T-helper 9 cell (primary cell): ENCODE results near the gene TOM1L1.
A peak's percentile ranks its signal among the peaks of the same experiment; 100 is the strongest.

Source experiments
- DNase-seq: peaks from one replicate; pipeline ENCODE4 v3.0.0-alpha.2; 2020

Gene TOM1L1

DNA sequence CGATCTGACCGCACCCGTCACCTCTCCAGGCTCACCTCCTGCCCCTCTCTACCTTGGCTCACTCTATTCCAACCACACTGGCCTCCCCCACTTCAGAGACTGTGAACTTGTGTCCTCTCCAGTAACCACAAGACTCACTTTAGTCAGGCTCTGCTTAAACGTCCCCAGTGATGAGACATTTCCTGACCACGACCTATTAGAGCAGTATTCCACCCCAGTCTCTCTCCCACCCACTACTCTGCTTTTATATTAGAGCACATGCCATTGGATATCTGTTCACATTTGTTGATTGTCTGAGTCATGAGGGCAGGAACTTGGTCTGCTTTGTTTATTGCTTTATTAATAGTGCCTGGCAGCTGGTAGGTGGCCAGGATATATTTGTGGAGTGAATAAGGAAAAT is 47.7 kb downstream of the TOM1L1 start:
- DNase-seq = no peak

DNA sequence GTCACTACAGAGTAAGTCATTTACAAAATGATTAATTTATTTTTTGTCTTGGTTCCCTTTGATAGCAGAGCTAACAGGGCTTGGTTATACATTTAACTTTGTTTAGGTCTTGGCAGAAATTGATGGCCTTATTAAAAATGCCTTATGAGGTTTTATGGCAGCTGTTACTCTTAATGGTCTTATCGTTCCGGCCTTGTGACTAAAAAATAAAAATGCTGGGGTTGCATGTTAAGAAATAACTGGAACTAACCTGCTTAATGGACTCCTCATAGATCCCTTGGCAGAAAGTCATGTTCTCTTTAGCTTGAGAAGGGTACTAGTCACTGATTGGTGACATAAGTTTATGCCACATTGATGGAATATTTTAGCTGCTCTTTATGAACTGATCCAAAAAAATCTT is 49.5 kb downstream of the TOM1L1 start:
- DNase-seq = no peak

DNA sequence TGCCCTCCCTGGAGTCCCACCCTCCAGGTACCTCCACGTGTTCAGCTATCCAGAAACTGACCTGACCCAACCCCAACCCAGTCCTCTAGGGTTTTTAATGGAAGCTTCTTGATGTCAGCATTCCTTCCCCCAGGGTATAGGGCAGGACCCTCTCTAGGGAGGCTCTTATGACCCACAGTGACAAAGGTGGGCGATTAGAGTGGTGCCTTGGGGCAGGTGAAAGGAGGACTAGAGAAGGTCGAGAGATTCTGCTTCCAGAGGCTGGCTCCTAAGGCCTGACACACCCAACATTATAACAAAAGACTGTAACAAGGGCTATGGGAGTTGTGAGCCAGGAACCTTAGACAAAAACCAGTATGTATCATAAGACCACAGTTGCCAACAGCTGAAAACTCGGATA is 50.6 kb downstream of the TOM1L1 start:
- DNase-seq = no peak

DNA sequence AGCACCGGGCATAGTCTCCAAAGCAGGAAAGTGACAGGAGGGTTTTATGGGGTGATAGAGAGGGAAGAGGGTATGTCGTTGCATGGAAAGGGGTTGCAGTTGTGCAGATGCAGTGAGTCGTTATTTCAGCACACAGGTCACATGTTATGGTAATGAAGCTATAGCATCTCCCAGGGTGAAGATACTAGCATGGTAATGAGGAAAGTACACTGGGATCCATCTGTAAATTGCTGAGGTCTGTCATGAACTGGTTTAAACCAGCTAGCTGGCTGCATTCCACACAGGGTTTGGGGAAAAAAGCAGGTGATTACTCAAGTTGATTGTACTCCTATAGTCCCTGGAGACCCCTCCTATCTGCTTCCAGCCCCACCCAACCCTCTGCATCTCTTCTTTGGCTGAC is 56.1 kb downstream of the TOM1L1 start:
- DNase-seq = no peak

DNA sequence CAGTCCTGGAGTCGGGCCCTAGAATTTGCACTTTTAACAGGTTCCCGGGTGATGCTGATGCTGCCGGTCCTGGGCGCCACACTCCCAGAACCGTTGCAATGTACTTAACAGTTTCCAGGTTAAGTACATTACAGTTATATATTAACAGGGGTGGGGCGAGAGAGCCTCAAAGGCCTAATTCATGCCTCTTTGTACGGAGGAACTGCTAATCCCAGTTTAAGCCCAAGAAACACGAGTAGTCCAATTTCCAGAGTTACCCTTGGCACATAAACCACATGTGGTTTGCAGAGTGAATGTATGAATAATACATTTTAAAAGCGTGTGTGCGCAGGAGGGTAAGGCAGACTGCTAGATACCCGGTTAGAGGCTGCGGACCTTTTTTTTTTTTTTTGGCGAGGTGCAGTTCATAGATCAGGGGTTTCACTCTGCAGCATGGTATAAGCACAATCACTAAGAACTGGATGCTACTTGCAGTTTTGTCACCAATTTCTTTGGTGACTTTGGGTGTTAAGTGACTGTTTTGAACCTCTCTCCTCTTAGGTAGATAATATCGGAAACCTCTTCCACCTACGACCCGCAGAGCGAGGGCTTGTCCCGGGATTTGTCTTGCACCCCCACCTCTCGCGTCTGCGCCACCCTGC is 67.1 kb downstream of the TOM1L1 start:
- no peak for DNase-seq

DNA sequence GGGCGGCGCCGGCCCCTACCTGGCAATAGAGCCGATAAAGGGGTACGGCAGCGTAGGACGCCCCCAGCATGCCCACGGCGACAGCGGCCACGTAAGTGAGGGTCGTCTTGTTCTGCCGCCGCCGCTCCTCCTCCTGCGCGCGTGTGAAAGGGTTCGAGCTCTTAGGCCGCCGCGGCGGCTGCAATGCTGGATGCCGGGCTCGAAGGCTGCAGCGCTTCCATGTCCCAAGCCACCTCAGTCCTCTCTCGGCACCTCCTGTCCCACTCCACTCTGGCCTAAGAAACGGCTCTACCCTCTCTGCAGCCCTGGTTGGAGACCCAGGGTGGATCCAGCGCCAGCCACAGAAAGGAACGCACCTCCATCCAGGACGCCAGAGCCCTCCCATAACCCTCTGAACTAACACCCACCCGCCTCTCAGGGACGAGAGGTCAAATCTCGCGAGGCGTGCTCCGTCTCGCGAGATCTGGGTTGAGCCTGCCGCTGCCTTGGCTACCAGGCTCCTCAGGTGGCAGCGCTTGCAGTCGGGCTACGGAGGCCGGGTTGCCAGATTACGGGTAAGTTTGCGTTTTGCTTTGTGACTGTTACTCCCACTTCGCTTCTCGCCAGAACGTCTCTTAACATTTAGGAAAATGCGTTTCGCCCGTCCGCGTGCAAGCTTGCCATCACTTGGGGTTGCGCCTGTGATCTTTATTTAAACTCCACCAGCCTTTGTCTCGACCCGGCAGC is 67.8 kb downstream of the TOM1L1 start, which contains the start of the genes COX11 and STXBP4:
COX11 (minus strand) TSS at position 393 of the 726 bp plus-strand sequence; CDS start at position 385, 8 bp downstream.
STXBP4 (plus strand) TSS at position 504 of the 726 bp plus-strand sequence. CDS start 17,455 bp downstream, outside the sequence.
- peak; percentile 91 for DNase-seq

DNA sequence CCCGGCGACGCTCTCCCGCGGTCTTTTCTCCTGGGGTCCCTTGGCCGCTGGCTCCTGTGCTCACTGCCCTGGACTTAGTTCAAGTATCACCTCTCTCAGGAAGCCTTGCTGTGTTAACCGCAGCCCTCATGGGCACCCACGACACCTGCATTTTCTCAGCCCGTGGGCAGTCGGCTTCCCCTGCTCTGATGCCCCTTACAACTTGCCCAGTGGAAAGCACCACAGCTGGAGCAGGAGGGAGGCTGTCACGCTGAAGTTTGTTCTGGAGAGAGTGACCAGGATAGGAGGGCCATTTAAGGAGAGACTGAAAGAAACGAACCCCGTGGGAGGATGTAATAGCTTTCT is 68.3 kb downstream of the TOM1L1 start:
- DNase-seq = peak; percentile 7

DNA sequence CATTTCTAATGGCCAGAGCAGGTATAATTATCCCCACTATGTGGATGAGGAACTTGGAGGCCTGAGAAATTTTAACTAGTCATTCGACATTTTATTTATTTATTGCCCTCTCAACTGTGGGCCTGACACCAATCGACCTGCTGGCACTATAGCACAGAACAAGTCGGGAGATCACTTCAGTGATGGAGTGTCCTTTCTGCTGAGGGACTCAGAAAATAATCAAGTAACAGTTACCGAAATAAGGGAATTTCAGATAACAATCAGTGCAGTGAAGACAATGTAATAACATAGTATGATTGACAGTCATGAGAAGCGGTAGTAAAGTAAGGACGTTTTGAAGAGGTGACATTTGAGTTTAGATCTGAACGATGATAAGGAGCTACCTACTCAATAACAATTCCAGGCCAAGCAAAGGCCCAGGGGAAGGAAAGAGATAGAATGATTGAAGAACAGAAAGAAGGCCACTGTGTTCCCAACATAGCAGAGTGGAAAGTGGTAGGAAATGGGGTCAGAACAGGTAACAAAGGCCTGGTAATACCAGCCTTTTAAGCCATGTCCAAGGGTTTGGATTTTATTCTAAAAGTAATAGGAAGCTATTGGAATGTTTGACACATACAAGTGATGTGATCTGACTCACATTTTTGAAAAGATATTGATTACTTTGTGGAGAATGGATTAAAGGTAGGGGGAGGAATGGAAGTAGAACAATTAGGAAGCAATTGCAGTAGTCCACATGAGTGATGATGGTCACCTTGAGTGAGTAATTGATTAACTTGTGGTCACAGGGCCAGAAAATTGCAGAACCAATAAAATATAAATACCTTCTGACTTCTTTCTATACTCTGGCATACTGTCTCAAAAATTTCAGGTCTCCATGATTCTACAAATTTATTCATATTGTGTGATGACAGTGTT is 69.3 kb downstream of the TOM1L1 start:
- DNase-seq = no peak

DNA sequence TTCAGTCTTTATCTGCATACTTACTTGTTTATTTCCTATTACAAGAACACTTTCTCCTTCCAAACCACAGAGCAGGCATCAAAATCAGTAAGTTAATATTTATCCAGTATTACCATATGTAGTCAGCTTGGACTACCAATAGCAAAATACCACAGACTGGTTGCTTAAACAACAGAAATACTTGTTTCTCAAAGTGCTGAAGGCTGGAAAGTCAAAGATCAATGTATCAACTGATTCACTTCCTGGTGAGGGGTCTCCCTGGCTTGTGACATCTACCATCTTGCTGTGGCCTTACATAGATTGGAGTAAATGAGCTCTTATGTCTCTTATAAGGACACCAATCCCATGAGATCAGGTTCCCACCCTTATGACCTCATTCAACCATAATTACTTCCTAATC is 70.5 kb downstream of the TOM1L1 start:
- no peak for DNase-seq

DNA sequence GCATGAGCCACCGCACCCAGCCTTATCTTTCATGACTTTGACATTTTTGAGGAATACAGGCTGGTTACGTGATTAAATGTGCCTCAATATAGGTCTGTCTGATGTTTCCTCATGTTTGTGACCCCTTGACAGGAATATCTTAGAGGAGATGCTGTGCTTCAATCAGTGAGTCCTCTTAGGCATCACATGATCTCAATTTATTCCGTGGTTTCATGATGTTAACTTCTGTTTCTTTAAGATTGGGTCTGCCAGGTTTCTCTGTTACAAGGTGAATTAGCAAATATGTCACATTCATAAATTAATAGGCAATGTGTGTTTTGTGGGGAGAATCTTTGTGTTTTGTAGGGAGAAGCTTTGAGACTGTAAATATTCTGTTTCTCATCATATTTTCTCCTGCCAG is 71.2 kb downstream of the TOM1L1 start:
- no peak for DNase-seq

DNA sequence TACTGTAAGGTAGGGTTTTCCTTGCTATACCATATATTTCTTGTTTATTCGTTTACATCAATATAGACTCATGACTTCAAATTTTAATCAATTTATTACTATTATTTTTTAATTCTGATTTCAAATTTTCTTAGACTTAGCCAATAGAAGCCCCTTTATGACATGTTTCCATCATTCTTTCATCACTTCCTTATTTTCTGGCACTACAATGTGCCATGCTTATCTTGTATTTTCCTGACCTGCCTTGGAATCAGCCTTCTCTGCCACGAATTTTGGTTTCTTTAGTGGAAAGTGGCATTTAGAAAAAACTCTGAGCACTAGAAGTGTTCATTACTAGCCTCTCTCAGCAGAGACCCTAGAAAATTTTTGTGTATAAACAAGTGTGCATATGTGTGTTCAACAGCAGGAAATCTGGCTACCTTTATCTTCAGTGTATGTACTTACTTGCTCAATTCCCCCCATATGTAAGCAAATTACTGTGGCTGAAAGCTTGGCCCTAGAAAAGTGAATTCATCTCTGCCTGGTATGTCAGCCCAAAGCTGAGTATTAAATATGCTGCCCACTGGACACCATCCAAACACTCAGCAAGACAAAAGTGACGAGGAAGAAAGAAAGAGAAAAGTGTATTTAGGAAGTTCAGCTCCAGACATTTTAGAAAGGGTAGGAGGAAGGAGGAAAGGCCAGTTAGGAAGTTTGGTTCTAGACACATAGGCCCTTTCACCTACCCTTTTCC is 71.9 kb downstream of the TOM1L1 start:
- no peak for DNase-seq

DNA sequence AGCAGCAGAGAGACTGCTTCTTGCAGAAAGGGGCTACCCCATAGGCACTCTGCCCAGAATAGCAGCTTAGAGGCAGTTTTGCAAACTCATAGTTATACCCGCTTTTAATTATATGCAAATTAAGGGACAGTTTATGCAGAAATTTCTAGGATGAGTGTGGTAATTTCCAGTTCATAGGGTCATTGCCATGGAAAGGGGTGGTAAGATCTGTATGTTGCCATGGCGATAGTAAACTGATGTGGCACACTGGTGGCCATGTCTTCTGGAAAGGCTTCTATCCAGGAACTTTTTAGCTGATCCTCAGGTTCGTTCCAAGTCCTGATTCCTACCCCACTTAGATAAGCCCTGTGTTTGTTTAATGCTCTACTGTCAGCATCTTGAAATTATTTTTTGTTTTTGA is 74.1 kb downstream of the TOM1L1 start:
- no peak for DNase-seq

DNA sequence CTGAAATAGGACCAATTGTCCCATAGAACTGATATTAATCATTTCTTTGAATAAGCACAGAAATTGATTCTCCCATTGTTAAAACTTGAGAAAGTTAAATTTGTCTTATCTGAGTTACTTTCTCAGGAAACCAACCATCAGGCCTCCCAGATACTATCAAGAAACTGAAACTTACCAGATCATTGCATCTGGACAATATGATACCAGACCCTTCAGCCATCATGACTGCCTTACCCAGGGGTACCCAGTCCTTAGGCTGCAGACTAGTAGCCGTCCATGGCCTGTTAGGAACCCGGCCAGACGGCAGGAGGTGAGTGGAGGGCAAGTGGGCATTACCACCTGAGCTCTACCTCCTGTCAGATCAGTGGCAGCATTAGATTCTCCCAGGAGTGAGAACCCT is 75.7 kb downstream of the TOM1L1 start:
- no peak for DNase-seq

DNA sequence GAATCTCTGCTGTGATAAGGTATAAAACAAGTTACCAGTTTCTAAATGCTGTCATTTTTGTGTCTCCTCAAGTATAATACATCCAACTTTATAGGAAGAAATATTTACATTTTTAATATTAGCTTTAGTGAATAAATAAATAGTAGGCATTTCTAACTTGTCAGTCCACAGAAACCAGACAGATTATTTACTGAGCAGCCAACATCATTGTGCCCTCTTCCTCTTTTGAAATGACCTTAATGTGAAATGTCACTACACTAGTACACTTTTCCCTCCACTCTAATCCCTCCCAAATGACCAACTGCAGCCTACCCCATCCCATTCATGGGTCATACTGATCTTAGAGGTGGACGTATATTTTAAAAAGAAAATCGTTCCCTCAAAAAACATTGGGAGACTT is 77.1 kb downstream of the TOM1L1 start:
- no peak for DNase-seq

DNA sequence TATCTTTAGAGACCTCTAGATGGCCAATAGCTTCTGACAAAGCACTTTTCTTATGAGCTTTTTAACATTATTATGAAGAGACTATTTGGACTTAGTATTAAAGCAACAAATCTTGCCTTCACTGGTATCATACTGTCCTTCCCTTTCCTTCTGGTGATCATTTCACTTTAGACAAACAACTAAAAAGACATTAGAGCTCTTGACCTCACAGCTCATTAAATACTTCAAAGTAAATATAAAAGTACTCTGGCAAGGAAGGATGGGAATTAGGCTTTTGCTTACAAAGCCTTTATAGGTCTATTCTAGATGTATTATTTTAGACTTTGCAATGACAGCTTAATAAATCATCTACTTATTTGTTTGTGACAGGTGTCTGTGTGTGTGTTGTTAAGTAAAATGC is 79.0 kb downstream of the TOM1L1 start:
- no peak for DNase-seq

DNA sequence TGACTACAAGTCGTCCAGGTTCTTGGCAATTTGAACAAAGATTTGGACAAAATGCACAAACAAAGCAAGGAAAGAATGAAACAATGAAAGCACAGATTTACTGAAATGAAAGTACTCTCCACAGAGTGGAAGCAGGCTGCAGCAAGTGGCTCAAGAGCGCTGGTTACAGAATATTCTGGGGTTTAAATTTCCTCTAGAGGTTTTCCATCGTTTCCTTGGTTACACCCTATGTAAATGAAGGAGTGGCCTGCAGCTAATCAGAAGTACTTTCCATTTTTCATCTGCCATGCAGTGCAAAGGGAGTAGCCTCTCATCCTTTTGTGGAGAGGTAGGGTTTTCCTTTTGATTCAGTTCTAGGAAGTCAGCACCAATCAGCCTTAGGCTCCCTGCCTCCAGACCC is 79.7 kb downstream of the TOM1L1 start:
- no peak for DNase-seq

DNA sequence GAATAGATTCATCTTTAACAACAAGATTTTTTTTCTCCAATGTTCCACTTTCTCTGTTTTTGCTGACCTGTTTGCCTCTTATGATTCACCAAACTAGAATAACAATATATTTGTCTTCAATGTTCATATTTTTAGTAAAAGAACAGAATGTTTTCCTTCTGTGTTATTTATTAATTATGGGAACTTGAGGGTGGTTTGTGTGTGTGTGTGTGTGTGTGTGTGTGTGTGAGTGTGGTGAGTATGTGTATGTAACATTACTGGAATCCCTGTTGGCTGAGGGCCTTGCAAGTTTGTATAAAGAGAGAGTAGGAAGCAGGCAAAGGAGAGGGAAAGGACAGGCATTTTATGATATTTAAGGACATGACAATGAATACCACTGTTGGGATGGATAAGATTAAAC is 81.7 kb downstream of the TOM1L1 start:
- no peak for DNase-seq

DNA sequence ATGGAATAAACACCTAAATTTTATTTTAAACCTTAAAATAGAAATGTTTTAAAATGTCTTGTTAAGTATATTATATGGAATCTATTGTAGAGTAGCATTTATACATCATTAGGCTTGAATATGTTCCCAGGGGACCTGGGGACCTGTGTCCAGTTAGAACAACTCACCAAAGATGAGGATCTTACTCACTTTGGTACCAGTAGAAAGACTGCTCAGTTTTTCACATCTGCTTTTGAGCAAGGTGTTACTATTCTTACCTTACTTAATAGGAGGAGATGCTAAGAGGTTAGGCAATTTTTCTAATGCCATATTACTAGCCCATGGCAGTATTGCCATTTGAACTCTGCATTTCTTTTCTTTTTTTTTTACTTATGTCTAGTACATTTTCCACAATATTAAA is 82.6 kb downstream of the TOM1L1 start:
- no peak for DNase-seq

DNA sequence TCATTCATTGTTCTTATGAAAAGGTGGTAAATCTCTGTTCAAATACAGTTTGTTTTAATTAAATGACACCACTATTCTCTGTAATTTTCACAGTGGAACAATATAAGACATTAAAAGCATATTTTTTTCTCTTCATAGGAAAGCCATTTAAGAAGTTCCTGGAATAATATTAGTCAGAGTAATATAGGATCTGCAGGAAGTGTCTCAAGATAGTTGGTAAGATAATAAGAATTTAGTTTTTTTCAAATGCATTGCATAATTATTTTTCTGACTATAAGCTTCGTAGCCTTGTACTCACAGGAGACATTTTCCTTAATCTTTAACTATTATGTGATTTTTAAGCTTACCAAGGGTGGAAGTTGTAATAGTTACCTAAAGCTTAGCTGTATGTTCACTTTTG is 84.8 kb downstream of the TOM1L1 start:
- no peak for DNase-seq

DNA sequence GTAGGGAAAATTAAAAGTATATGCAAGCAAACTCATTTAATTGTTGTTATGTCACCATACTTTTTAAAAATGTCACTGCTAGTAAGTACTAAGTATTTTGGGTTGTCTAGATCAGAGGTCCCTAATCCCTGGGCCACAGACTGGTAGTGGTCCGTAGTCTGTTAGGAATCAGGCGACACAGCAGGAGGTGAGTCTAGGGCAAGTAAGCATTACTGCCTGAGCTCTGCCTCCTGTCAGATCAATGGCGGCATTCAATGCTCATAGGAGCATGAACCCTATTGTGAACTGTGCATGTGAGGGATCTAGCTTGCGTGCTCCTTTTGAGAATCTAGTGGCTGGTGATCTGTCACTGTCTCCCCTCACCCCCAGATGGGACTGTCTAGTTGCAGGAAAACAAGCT is 89.5 kb downstream of the TOM1L1 start:
- no peak for DNase-seq

DNA sequence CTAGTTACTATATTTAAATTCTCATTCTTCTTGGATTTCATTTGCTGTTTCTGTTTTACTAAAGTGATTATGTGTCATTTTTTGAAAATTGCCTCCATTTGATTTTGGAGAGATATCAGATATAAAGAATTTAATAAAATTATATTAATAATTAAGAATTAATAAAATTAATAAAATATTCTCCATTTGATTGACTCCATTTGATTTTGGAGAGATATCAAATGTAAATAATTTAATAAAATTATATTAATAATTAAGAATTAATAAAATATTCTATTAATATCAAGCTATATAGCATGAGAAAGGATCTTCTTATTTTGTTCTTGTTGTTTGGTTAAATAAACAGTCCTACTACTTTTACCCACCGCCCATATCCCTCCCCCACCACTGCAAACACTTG is 90.9 kb downstream of the TOM1L1 start:
- no peak for DNase-seq

DNA sequence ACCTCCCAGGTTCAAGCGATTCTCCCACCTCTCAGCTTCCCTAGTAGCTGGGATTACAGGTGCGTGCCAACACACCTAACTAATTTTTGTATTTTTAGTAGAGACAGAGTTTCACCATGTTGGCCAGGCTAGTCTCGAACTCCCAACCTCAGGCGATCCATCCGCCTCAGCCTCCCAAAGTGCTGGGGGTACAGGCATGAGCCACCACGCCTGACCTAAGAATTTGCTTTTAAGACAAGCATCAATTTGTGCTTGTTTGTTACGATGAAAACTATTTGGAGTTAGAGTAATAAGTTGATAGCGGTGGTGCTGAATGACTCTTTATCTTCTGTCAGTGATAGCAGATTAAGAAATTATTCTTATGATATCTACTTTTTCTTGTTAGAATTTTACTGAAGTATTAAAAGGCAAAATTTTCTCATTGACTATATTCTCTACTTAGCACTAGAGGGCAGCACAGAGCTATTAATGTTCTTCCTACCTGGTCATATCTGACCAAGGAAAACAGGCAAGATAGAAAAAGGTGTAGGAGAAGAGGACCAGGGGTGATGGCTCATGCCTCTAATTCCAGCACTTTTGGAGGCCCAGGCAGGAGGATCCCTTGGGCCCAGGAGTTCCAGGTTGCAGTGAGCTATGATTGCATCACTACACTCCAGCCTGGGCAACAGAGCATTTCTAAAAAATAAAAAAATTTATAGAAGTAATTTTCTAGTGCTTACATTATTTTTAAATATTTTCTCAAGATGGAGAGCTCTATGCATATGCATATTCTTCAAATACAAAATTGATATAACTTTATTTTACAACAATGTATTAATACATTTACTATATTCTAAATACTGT is 92.4 kb downstream of the TOM1L1 start:
- DNase-seq = no peak
